PC-3 (cell line): ENCODE results near the gene GALNTL6.

Experiments used
- CTCF ChIP-seq: fragments of 300-600 bp; sonication (generic); conservative IDR thresholded peaks from 2 replicates; pipeline ENCODE4 v1.5.1; 2017; ENCODE audit warnings: antibody characterized with exemption, low read depth, mild to moderate bottlenecking, low read length
- EZH2 ChIP-seq: fragments of 300-600 bp; sonication (generic); IDR thresholded peaks from one replicate; pipeline ENCODE4 v1.6.1; 2017; ENCODE audit warnings: antibody characterized with exemption, mild to moderate bottlenecking, low read length; ENCODE audit not compliant: unreplicated experiment
- EZH2phosphoT487 ChIP-seq: fragments of 300-600 bp; sonication (generic); IDR thresholded peaks from 2 replicates; pipeline ENCODE4 v1.6.1; 2018; ENCODE audit warnings: mild to moderate bottlenecking, antibody characterized with exemption, low read length, borderline replicate concordance

- TF ChIP-seq EZH2: no peak
- TF ChIP-seq CTCF: no peak
- TF ChIP-seq EZH2phosphoT487: no peak
These were observed 1013.7 kb downstream of the GALNTL6 start for GRCh38 chr4:172826861-172827260.
